ENCODE data around the gene C1orf232. TPM values are rescaled to one million over a fixed set of nuclear protein-coding genes. Genes with fewer than 3 reads are reported as not detected.

Gene C1orf232
- total RNA-seq, 1 donor from 2014 or later = not detected

DNA sequence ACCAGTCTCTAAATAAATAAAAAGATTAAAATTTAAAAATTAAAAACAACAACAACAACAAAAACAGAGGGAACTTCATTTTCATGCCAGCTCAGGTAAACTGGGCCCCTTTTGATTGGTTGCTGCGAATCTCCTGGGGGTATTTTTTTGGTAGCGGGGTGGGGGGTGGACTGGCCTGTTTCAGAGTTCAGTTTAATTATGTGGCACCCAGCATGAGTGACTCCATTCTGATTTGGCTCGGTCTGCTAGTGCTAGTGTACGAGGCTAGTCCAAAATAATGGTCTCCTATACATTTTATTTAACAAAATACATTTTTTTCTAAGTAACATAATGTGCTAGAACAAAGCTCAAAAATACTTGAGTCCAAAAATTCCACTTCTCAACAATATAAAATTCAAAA is 39.0 kb downstream of the C1orf232 start:
- peaks cover 7% of the 10 kb centered on the region for H3K27me3 Mint-ChIP-seq
- CTCF ChIA-PET = interaction anchor here (1.0 kb wide), 1 partner anchor 14 kb away, joined by 3 read pairs; no protein-coding TSS in a partner anchor

GRCh38 chr1:26127235-26128163 is 41.3 kb downstream of the C1orf232 start:
- intact Hi-C loops (cut with micrococcal nuclease) = no loop called here
- H3K4me1 Mint-ChIP-seq = peaks cover 18% of the 10 kb centered on the region
- no peak for DNase-seq
- ChIA-PET POLR2A (interaction anchor here (0.7 kb wide), 1 partner anchor 17 kb away, joined by 3 read pairs; no protein-coding TSS in a partner anchor), CTCF (interaction anchor here (2.4 kb wide), 1 partner anchor 17 kb away, joined by 10 read pairs; no protein-coding TSS in a partner anchor)
- no peak overlapping the region for H3K27ac Mint-ChIP-seq
- peaks cover 6% of the 10 kb centered on the region for H3K36me3 Mint-ChIP-seq (ENCODE audit: low read depth)
- no peaks in the 10 kb centered on the region for H3K9me3 Mint-ChIP-seq
- H3K27me3 Mint-ChIP-seq = peaks cover 7% of the 10 kb centered on the region
- no peak for TF ChIP-seq CTCF (IDR thresholded peaks at IDR 0.05)
- no peak for ATAC-seq (ENCODE audit: low read depth)
- H3K4me3 Mint-ChIP-seq = no peak overlapping the region

More for the DNA sequence above, 39.0 kb downstream of the C1orf232 start:
- no peak for TF ChIP-seq CTCF (IDR thresholded peaks at IDR 0.05)
- no peak for DNase-seq
- intact Hi-C loops (cut with micrococcal nuclease) = no loop called here
- Mint-ChIP-seq H3K9me3 (no peaks in the 10 kb centered on the region), H3K27ac (no peak overlapping the region), H3K4me1 (peaks cover 18% of the 10 kb centered on the region), H3K36me3 (ENCODE audit: low read depth) (peaks cover 2% of the 10 kb centered on the region), H3K4me3 (no peak overlapping the region)
- ATAC-seq (ENCODE audit: low read depth) = no peak
- POLR2A ChIA-PET = interaction anchor here (0.6 kb wide), 1 partner anchor 1905 kb away, joined by 3 read pairs; no protein-coding TSS in a partner anchor

GRCh38 chr1:26126321-26127084 is 42.3 kb downstream of the C1orf232 start:
- Mint-ChIP-seq H3K4me3 (no peak overlapping the region), H3K4me1 (peaks cover 18% of the 10 kb centered on the region), H3K27me3 (peaks cover 6% of the 10 kb centered on the region), H3K27ac (peak overlapping the region; percentile 30), H3K9me3 (no peaks in the 10 kb centered on the region), H3K36me3 (ENCODE audit: low read depth) (peaks cover 15% of the 10 kb centered on the region)
- POLR2A ChIA-PET = no interaction called here
- DNase-seq (no peak), ATAC-seq (ENCODE audit: low read depth) (peak; percentile 75)
- TF ChIP-seq CTCF (IDR thresholded peaks at IDR 0.05) = no peak
- intact Hi-C loops (cut with micrococcal nuclease) = no loop called here
- CTCF ChIA-PET = interaction anchor here (0.6 to 2.4 kb wide), 3 partner anchors 18 to 392 kb away, joined by 3 to 10 read pairs (median 5); no protein-coding TSS in a partner anchor

- Mint-ChIP-seq H3K27me3 (peaks cover 3% of the 10 kb centered on the region), H3K27ac (peak overlapping the region; percentile 30), H3K9me3 (no peaks in the 10 kb centered on the region), H3K4me1 (peaks cover 18% of the 10 kb centered on the region), H3K36me3 (ENCODE audit: low read depth) (peaks cover 15% of the 10 kb centered on the region), H3K4me3 (no peak overlapping the region)
- DNase-seq = no peak
- ATAC-seq (ENCODE audit: low read depth) = no peak
- intact Hi-C loops (cut with micrococcal nuclease) = loop anchor here (1.0 kb wide), 1 partner anchor 10 kb away; no protein-coding TSS in a partner anchor
- no peak for TF ChIP-seq CTCF (IDR thresholded peaks at IDR 0.05)
- POLR2A ChIA-PET = interaction anchor here (0.7 kb wide), 1 partner anchor 20 kb away, joined by 3 read pairs; no protein-coding TSS in a partner anchor
- CTCF ChIA-PET = interaction anchor here (1.5 to 2.4 kb wide), 2 partner anchors 19 to 291 kb away, joined by 5 to 10 read pairs; no protein-coding TSS in a partner anchor
These were observed 42.8 kb downstream of the C1orf232 start for GRCh38 chr1:26125946-26126320.
